NCI-H524 (cell line): ENCODE measurements around the gene ANKEF1.
A peak's percentile ranks its signal among the peaks of the same experiment; 100 is the strongest.
"Not testable (repeated sequence)": the region's sequence is repeated elsewhere in the genome, so short reads cannot be mapped to it uniquely, and the experiment has no call there.

Experiments
- DNase-seq, 2 experiments: peaks; one replicate each; lab custom pipeline; 2025; lab: John Stamatoyannopoulos, UW

The ANKEF1 gene

DNA sequence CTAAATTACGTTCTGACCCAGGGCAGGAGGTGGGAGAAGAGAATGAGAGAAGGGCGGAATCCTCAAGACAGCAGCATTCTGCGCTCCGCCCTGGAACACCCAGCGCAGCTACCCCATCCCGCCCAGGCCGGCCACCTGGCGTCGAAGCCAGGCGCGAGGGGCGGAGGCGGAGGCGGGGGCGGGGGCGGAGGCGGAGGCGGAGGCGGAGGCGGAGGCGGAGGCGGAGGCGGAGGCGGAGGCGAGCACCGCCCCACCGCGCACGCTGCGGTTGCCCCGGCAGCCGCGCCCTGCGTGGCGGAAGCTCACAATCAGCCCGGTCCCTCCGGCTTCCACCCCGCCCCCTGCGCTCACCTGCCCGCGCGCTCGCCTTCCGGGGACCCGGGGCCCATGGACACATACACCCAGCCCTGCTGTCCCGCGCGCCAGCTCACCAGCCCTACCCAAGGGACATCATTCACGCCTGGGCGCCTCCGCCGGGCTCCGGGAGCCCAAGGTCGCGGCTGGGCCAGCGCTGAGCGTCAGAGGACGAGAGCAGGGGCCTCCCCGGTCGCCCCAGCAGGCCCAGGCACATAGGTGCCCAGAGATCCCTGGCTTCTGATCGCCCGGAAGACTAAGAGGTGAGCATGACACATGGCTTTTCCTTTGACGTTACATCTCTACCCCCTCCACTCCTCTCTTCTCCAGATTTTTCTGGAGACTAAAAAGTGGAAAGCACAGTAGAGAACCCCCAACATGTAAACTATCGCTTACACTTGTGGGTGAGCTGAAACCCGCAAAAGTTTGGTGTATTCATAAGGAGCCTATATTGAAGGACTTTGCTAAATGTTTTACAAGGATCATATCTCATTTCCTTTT, at the start of gene ANKEF1:
ANKEF1 (plus strand) TSS at position 271 of the 855 bp plus-strand sequence. CDS start 3,315 bp downstream, outside the sequence.
- DNase-seq, result peak; percentile 79 to 82

DNA sequence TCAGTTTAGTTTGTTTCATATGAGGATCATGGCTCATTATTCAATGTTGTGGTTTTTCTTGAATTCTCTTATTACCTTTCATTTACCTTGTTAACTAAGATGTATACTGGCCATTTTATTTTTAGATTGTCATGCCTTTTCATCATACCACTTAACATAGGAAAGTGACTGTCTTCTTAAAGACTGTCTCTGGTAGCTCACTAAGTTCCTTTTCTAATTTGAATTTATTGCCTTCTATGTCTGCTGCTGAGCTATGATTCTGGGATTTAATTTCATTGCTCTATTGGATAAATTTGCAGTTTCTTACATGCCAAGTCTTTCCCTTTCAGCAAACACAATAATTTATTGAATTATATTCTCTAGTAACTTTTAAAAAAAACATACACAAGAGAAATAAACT, 49.5 kb upstream of the ANKEF1 start:
- DNase-seq, result no peak

DNA sequence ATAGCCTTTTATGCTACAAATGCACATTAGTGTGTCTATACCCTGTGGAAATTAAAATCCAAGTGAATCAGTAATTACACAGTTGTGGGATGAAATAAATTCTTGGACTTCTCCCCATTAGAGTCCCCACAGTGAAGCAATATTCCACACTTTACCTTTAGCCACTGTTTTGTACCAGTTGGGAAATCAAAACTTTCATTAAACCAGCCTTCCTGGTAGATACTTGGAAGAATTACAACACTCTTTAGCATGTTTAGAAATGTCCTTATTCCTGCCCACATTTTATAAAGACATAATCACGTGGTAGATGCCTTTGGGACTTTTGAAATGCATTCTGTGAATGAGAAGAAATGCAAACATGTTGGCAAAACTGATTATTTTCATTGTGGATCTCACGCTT, 49.0 kb upstream of the ANKEF1 start:
- DNase-seq, result no peak

DNA sequence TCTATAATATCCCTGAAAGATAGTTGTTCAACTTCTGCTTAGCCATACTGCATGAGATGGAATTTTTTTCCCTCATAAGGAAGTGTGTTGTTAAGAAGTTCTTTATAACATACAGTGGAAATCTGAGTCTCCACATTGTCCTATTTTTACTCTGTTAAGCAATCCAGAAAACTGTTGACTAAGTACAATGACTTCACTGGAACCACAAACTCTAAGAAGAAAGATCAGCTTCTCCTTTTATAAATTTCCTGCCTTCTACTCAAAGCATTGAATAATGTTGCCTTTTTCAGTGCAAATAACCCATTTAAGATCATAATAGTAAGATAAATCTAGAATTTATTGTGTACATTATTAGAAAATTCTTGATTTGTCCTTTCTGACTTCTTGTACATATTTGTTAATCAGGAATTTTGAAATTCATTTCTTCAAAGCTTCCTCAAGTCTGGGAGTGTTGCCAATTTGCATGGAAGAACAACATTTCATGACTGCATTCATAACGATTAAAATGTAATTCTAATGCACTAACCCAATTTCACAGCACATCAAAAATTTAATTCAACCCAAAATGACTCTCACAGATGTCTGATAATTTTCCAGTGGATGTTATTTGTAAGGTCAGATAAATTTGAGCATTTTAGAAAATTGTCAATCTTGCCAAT, 45.6 kb upstream of the ANKEF1 start:
- DNase-seq, result no peak

DNA sequence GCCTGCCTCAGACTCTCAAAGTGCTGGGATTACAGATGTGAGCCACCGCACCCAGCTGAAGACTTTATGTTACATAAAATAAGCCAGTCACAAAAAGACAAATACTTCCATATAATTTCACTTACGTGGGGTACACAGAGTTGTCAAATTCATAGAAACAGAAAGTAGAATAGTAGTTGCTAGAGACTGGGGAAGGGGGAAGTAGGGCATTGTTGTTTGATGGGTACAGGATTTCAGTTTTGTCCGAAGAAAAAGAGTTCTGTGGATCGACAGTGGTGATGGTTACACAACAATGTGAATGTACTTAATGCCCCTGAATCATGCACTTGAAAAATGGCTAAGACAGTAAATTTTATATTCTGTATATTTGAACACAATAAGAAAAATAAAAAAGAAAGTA, 41.6 kb upstream of the ANKEF1 start:
- no peak for DNase-seq

DNA sequence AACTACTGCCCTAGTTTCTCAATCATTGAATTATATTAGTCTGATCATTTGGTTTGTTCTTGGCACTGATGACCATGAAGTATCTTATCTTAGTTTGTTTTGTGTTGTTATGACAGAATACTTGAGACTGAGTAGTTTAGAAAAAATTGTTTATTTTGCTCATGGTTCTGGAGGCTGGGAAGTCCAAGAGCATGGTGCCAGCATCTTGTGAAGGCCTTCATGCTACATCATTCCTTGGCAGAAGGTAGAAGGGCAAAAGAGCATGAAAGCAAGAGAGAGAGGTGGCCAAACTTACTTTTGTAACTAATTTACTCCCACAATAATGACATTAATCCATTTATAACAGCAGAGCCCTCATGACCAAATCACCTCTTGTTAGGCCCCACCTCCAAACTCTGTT, 40.1 kb upstream of the ANKEF1 start:
- DNase-seq, result no peak

DNA sequence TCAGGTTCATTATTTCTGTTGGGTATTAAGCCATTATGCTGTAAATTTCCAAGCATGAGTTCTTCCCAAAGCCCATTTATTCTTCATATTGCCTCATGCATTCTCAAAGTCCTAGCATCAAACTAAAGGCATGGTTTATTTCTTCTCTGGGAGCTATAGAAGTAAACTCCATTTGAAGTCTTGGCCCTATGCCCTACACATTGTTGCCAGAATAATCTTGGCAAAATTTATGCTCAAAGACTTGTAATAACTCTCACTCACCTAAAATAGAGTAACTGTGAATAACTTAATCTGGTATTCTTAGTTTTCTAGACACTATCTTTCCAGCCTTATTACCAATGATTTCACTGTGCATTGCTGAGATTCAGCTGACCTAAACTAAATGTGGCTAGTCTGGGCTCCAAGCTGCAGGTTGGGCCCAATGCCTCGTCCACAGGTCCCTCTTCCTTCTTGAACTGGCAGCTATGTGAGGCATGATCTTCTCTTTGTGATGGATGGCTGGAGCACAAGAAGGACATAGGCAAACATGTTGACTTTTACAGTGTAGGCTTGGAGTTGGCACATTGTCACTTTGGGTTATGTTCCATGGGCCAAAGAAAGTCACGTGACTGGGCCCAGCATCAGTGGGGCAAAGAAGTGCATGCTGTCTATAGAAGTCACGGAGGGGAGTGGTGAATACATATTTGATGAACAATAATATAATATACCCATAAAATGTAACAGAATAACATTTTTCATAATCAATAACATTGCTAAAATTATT, 39.1 kb upstream of the ANKEF1 start:
- DNase-seq, result no peak

DNA sequence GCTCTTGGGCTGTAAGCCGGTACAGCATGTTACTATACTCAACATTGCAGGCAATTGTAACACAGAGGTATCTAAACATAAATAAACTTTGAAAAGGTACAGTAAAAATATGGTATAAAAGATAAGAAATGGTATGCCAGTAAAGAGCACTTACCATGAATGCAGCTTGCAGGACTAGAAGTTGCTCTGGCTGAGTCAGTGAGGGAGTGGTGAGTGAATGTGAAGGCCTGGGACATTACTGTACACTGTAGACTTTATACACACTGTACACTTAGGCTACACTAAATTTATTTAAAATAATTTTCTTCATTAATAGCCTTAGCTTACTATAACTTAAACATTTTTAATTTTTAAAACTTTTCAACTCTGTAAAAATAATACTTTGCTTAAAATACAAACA, 37.8 kb upstream of the ANKEF1 start:
- no peak for DNase-seq

DNA sequence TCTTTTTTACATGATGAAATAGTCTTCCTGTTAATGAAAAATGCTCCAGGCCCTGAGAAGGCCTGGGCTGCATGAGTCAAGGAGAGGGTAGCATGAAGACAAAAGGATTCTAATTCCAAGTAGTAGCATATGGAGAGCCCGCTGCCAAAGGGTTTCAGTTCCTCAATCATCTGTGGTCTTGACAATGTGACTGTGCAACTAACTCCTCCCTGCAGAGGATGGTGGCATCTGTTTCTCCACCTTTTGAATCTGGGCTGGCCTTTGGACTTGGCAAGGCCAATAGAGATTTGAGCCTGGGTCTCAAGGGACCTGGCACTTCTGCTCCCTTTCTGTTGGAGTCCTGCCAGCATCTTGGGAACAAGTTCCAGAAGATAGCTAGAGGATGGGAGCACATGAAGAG, 35.1 kb upstream of the ANKEF1 start:
- peak; percentile 96 to 98 for DNase-seq

DNA sequence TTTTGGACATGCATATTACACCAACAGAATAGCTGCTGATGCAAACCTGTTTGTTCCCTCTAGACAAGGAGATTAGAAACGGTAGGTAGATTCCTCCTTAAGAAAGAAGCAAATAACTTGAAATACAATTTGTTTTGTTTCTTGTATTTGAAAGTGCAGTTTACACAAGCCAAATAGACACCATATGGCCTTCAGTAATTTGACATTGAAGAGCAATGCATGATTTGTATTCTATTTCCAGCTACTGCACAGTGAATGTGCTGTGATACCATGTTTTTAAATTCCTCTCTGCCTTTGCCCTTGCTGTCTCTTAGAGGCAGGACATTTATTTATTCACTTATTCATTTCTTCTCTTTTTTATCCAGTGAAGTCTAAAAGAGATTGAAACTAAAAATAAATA, 31.9 kb upstream of the ANKEF1 start:
- peak; percentile 15 to 58 for DNase-seq

DNA sequence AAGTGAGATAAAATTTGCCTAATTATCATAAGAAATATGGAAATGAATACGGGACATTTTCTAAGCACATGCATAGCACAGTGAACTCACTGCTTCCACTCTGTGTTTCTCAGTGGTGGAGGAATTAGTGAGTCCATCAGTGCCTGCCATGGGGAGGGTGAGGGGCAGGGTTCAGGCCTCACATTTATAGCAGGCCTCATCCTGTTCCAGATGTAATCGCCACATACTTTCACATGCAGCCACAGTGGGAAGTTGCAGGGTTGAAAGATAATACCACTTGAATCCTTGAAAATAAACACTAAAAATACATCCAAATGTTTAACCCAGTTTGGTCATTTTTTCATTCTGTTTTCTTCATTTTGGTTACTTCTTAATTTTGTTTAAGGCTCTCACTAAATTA, 29.9 kb upstream of the ANKEF1 start:
- no peak for DNase-seq

DNA sequence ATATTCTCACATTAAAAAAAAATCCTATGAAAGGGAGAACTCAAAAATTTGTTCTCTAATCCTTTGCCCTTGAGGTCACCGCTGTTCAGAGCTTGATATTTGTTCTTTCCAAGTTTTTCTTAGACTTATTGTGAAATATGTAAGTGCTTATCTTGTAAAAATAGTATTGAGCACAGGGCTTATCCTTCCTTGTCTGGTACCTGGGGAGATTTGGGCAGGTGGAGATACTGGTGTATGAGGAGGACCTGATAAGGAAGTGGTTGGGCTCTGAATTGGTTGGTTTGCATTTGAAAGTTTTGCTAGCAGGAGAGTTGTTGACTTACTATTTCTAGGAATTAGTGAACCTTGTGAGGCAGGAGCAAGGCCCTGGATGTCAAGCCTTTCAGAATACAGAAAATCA, 28.9 kb upstream of the ANKEF1 start:
- no peak for DNase-seq

DNA sequence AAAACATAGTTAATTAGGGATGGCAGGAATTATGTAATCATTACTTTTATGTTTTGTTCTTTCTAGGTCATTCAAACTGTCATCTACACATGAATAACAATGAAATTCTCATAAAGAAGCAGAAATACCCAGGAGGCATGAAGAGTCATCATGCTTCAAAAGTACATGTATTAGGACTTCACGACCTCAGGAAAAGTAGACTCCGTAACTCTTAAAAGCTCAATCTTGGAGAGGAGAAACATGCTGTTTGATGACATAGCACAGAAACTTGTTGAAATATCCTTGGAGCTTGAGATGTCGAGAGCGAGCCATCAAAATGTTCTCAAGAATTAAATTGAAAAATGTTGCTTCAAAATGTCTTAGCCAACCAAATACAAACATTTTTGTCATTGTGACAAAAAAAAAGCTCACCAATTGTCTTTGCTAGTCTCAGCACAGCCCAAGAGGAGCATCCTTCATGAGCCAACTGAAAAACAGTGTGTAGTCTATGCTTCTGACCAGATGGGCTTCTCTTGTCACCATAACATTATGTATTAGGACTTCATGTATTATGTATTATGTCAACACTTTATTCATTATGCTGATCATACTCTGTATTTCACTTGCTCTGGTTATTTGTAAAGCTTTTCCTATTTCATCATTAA, 28.2 kb upstream of the ANKEF1 start:
- DNase-seq, result no peak

DNA sequence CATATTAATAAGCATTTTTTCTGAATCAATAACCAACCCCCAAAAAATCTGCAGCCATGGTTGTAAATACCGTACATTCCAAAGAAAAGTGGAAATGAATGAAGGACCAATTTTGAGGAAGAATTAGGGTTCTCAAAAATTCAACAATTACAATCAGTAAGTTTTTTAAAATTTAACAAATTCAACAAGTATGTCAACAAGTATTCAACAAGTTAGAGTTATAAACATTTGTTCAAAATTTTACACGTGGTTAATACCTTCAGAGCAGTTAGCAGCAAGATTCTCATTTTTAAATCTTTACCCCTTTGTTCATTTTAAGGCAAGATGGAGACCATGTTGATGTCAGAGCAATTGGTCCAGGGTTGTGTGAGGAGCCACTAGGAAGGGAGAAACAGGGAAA, 27.6 kb upstream of the ANKEF1 start:
- DNase-seq, result no peak

DNA sequence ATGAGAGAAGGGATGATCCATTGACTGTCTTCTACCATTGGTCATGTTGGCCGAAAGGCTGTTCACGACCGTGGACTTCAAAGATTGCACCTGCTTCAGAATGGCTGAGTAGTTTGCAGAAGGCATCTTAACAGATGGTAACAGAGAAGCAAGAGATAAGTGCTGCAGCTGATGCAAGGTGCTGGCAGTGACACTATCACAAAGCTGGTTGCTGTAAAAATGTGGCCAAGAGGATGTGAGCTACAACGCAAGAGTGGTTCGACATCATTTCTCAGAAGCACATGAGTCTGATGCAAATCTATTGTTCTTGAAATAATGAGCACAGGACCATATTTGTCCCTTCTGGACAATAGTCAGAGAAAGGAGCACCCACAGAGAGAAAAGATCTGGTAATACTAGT, 27.0 kb upstream of the ANKEF1 start:
- DNase-seq, result peak in 1 of 2 experiments; percentile 27

DNA sequence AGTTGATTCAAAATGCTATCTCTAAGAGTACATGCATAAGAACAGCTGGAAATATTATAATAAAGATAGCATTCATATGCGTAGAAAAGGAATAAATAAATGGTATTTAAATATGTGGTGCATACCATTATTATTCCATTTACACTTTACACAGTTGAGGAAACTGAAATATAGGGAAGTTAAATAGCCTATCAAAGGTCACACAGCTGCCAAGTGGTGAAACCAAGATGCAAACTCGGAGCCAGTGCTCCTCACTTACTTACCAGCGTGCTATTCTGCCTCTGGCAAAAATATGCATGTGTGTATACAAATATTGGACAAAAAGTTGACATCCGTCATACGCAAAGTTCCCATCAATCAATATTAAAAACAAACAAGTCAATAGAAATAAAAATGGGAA, 22.3 kb upstream of the ANKEF1 start:
- no peak for DNase-seq

DNA sequence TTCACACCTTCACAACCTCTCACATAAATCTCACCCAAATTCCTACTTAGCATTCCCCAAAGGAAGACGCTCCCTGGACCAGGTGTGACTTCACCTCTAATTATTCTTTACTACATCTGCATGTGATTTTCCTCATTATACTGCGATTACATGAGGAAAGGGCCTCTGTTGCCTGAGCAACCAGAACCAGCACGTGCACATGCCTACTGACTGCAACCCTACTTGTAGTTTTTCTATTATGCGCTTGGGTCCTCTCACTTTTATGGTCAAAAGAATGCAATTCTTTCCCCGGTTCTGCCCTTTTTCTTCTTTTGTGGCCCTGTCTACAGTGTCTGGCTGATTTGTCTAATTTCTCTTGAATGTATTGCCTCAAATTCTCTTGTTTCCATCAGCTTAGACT, 20.4 kb upstream of the ANKEF1 start:
- no peak for DNase-seq

DNA sequence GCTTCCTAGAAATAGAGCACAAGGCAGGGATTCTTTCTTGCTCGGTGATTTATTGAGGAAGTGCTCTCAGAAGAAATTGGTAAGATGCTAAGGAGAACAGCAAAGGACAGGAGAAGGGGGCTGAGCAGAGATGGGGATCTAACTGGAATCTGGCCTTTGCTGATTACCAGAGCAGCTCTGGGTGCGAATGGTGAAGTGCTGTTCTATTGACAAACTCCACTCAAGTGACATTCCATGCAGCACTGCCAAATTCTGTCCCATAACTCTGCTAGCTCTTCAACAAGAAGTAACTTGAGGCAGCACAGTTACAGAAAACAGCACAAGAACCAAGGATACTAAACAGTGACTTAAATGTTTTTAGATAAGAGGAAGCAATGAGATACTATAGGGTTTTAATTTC, 13.8 kb upstream of the ANKEF1 start:
- DNase-seq, result no peak

DNA sequence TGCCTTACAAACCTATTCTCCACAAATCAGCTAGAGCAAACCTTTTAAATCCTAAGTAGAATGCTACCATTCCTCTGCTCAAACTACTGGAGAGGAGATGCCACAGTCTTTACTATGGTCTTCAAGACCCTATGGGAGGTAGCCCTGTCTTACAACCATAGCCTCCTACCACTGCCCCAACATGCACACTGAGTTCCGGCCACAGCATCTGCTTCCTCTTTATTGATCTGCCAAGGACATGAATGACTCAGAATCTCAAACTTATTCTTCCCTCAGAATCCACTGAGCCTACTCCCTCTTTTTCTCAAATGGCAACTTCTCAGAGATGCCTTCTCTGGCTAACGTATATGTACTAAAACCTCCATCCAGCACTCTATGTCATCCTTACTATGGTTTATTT, 12.2 kb upstream of the ANKEF1 start:
- no peak for DNase-seq

DNA sequence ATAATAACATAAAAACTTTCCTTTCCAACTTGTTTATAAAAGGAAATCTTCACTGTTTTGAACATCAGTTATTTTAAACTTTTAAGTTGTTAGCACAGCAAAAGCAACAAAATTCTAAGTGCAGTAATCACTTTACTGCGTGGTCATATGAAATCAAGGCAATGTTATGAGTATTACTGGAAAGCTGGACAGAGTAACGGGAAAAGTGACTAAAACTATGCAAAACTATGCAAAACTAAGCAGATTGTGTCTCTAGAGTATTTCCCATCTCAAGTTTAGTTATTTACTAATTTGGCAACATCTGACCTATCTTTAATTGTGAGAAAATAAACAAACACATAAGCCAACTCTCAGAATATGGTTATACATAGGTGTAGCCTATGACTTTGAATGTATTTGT, 10.9 kb upstream of the ANKEF1 start:
- no peak for DNase-seq

DNA sequence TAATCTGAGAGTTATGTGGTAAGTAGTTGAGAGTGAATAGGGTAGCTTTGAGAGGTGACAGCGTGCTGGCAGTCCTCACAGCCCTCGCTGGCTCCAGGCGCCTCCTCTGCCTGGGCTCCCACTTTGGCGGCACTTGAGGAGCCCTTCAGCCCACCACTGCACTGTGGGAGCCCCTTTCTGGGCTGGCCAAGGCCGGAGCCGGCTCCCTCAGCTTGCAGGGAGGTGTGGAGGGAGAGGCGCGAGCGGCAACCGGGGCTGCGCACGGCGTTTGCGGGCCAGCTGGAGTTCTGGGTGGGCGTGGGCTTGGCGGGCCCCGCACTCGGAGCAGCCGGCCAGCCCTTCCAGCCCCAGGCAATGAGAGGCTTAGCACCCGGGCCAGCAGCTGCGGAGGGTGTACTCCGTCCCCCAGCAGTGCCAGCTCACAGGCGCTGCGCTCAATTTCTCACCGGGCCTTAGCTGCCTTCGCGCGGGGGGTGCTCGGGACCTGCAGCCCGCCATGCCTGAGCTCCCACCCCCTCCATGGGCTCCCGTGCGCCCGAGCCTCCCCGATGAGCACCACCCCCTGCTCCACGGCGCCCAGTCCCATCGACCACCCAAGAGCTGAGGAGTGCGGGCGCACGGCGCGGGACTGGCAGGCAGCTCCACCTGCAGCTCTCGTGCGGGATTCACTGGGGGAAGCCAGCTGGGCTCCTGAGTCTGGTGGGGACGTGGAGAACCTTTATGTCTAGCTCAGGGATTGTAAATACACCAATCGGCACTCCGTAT, 3.2 kb upstream of the ANKEF1 start:
- not testable (repeated sequence) for DNase-seq

DNA sequence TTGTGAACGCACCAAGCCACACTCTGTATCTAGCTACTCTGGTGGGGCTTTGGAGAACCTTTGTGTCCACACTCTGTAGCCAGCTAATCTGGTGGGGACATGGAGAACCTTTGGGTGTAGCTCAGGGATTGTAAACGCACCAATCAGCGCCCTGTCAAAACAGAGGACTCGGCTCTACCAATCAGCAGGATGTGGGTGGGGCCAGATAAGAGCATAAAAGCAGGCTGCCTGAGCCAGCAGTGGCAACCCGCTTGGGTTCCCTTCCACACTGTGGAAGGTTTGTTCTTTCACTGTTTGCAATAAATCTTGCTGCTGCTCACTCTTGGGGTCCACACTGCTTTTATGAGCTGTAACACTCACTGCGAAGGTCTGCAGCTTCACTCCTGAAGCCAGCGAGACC, 2.5 kb upstream of the ANKEF1 start:
- DNase-seq, result not testable (repeated sequence)
